Vagina (tissue), 2 donors: Measurements from ENCODE around the gene NUP54. TPM values are rescaled to one million over a fixed set of nuclear protein-coding genes. Genes with fewer than 3 reads are reported as not detected.

ENCODE experiments used
- DNase-seq, 2 donors: peaks; one replicate each; pipeline ENCODE4 v3.0.0-alpha.2; 2017; ENCODE audit errors: extremely low spot score in 2 of 2
- H3K27ac ChIP-seq: fragments of 200-600 bp; sonication (generic); one replicate; pipeline ENCODE4 v1.5.1; 2019
- H3K27me3 ChIP-seq: fragments of 200-600 bp; sonication (generic); one replicate; pipeline ENCODE4 v1.5.1; 2019
- H3K36me3 ChIP-seq, 2 donors: fragments of 200-600 bp; sonication (generic); one replicate each; pipeline ENCODE4 v1.5.1; 2017 to 2019
- H3K4me1 ChIP-seq: fragments of 200-600 bp; sonication (generic); one replicate; pipeline ENCODE4 v1.5.1; 2019
- H3K4me3 ChIP-seq, 2 donors: fragments of 200-600 bp; sonication (generic); 1 replicate in 1 of 2; 2 replicates in 1 of 2; pipeline ENCODE4 v1.5.1; 2016 to 2019
- H3K9me3 ChIP-seq: fragments of 200-600 bp; sonication (generic); one replicate; pipeline ENCODE4 v1.5.1; 2019
- CTCF ChIP-seq, 3 experiments: fragments of 450-650 bp in 2 of 3; fragments of 200-600 bp in 1 of 3; sonication (generic) in 1 of 3; IDR thresholded peaks; one replicate each; pipeline ENCODE4 v1.5.1; 2017 to 2019; ENCODE audit warnings: antibody characterized with exemption in 3 of 3, mild to moderate bottlenecking in 2 of 3, moderate library complexity in 2 of 3
- POLR2A ChIP-seq, 2 donors: fragments of 450-650 bp; IDR thresholded peaks; one replicate each; pipeline ENCODE4 v1.6.1; 2017; ENCODE audit warnings: antibody characterized with exemption in 2 of 2, mild to moderate bottlenecking in 2 of 2, moderate library complexity in 2 of 2
- POLR2AphosphoS5 ChIP-seq, 2 donors: sonication (generic); formaldehyde crosslinking; IDR thresholded peaks; one replicate each; pipeline ENCODE4 v1.9.0; 2017; ENCODE audit warnings: antibody characterized with exemption in 2 of 2, mild to moderate bottlenecking in 2 of 2, low read depth in 1 of 2; ENCODE audit not compliant: insufficient read depth in 1 of 2
- intact Hi-C: fragments of 100-400 bp; cut with DNase I; formaldehyde crosslinking; loops from one replicate; pipeline ENCODE4 v1.15.1; 2023
- total RNA-seq: library from RNA; depleted of rRNA; stranded (reverse); fragments of >200 nt; gene quantifications from one replicate; pipeline ENCODE4 v1.2.3, GENCODE V29; 2016

NUP54 gene
- 31.2 TPM for total RNA-seq

GRCh38 chr4:76148142-76148865 is at the start of gene NUP54:
NUP54 (minus strand) TSS chr4:76148397; CDS start chr4:76148374, 23 bp downstream.
- TF ChIP-seq POLR2A (IDR thresholded peaks at IDR 0.05) (peak in 1 of 2 donors; percentile 65), CTCF (IDR thresholded peaks at IDR 0.05) (no peak), POLR2AphosphoS5 (IDR thresholded peaks at IDR 0.05; ENCODE audit: insufficient read depth in 1 of 2, low read depth in 1 of 2) (peak; percentile 94 to 95)
- DNase-seq: peak in 1 of 2 donors; percentile 95
- H3K27ac ChIP-seq: peak within 1 kb of the TSS; percentile 93
- intact Hi-C loops: loop anchor here (5.0 kb wide), 1 partner anchor 64 kb away; the partner anchor contains the start of gene SCARB2
- no peaks in the 10 kb centered on the region for H3K9me3 ChIP-seq
- H3K4me3 ChIP-seq: peak within 1 kb of the TSS; percentile 81 to 99
- H3K4me1 ChIP-seq: peaks cover 36% of the 10 kb centered on the region
- H3K36me3 ChIP-seq: peaks cover 0 to 3% of the 10 kb centered on the region in 2 donors
- H3K27me3 ChIP-seq: no peaks in the 10 kb centered on the region

GRCh38 chr4:76197031-76197743 is 49.0 kb upstream of the NUP54 start:
- intact Hi-C loops: no loop called here
- H3K9me3 ChIP-seq: no peaks in the 10 kb centered on the region
- H3K36me3 ChIP-seq: peaks cover 0 to 25% of the 10 kb centered on the region in 2 donors
- TF ChIP-seq POLR2A (IDR thresholded peaks at IDR 0.05) (no peak), POLR2AphosphoS5 (IDR thresholded peaks at IDR 0.05; ENCODE audit: insufficient read depth in 1 of 2, low read depth in 1 of 2) (no peak), CTCF (IDR thresholded peaks at IDR 0.05) (no peak)
- DNase-seq: no peak
- H3K27me3 ChIP-seq: no peaks in the 10 kb centered on the region
- H3K27ac ChIP-seq: peak overlapping the region; percentile 82
- no peak overlapping the region for H3K4me3 ChIP-seq
- peaks cover 85% of the 10 kb centered on the region for H3K4me1 ChIP-seq

GRCh38 chr4:76196376-76196775 is 48.2 kb upstream of the NUP54 start:
- TF ChIP-seq POLR2A (IDR thresholded peaks at IDR 0.05) (no peak), POLR2AphosphoS5 (IDR thresholded peaks at IDR 0.05; ENCODE audit: insufficient read depth in 1 of 2, low read depth in 1 of 2) (no peak), CTCF (IDR thresholded peaks at IDR 0.05) (no peak)
- H3K36me3 ChIP-seq: peaks cover 0 to 32% of the 10 kb centered on the region in 2 donors
- H3K4me1 ChIP-seq: peaks cover 82% of the 10 kb centered on the region
- intact Hi-C loops: no loop called here
- H3K27ac ChIP-seq: peak overlapping the region; percentile 82
- DNase-seq: no peak
- H3K9me3 ChIP-seq: no peaks in the 10 kb centered on the region
- no peaks in the 10 kb centered on the region for H3K27me3 ChIP-seq
- no peak overlapping the region for H3K4me3 ChIP-seq

GRCh38 chr4:76195326-76195725 is 47.1 kb upstream of the NUP54 start:
- H3K36me3 ChIP-seq: peaks cover 0 to 32% of the 10 kb centered on the region in 2 donors
- H3K4me1 ChIP-seq: peaks cover 71% of the 10 kb centered on the region
- intact Hi-C loops: no loop called here
- H3K4me3 ChIP-seq: no peak overlapping the region
- DNase-seq: no peak
- H3K9me3 ChIP-seq: no peaks in the 10 kb centered on the region
- H3K27ac ChIP-seq: peak overlapping the region; percentile 82
- TF ChIP-seq POLR2A (IDR thresholded peaks at IDR 0.05) (no peak), POLR2AphosphoS5 (IDR thresholded peaks at IDR 0.05; ENCODE audit: insufficient read depth in 1 of 2, low read depth in 1 of 2) (no peak), CTCF (IDR thresholded peaks at IDR 0.05) (no peak)
- H3K27me3 ChIP-seq: no peaks in the 10 kb centered on the region
